Activated CD8-positive, alpha-beta memory T cell treated with anti-CD3 and anti-CD28 coated beads for 4 hours (primary cell): ENCODE results near the gene PCAT6.

Source experiments
- DNase-seq, 2 donors: peaks; one replicate each; pipeline ENCODE4 v3.0.0-alpha.2; 2020; ENCODE audit warnings: low read depth in 2 of 2

PCAT6 gene

GRCh38 chr1:202848191-202848542, 37.4 kb downstream of the PCAT6 start:
- no peak for DNase-seq

- no peak for DNase-seq
These were observed 40.0 kb downstream of the PCAT6 start for GRCh38 chr1:202850593-202851362.

GRCh38 chr1:202852163-202852904, 41.6 kb downstream of the PCAT6 start:
- no peak for DNase-seq

- DNase-seq = no peak
These were observed 44.0 kb downstream of the PCAT6 start for GRCh38 chr1:202854787-202855186.

- no peak for DNase-seq
These were observed 45.3 kb downstream of the PCAT6 start for GRCh38 chr1:202856014-202856413.

GRCh38 chr1:202857136-202857610, 46.4 kb downstream of the PCAT6 start:
- DNase-seq = no peak

- no peak for DNase-seq
These were observed 47.6 kb downstream of the PCAT6 start for GRCh38 chr1:202858331-202858730.

GRCh38 chr1:202858789-202859414, 48.1 kb downstream of the PCAT6 start:
- no peak for DNase-seq

- DNase-seq = no peak
These were observed 50.1 kb downstream of the PCAT6 start for GRCh38 chr1:202860744-202861419.
